Bronchial epithelial cell (primary cell): Measurements from ENCODE around the gene PLSCR2. TPM values are rescaled to one million over a fixed set of nuclear protein-coding genes. Genes with fewer than 3 reads are reported as not detected.
A peak's percentile ranks its signal among the peaks of the same experiment; 100 is the strongest.

Source experiments
- DNase-seq: peaks from one replicate; pipeline ENCODE4 v3.0.0-alpha.2; 2010; ENCODE audit warnings: low read depth
- FAIRE-seq: peaks from 2 replicates; lab custom pipeline; 2011; peaks lifted over from hg19 to GRCh38; lab: Jason Lieb, UNC
- H3K27me3 ChIP-seq: 2 replicates; pipeline ENCODE4 v1.5.1; 2011; ENCODE audit warnings: low read length; ENCODE audit not compliant: control insufficient read depth, insufficient read depth
- H3K36me3 ChIP-seq: 2 replicates; pipeline ENCODE4 v1.5.1; 2011; ENCODE audit warnings: low read length; ENCODE audit not compliant: control insufficient read depth, insufficient read depth
- H3K4me3 ChIP-seq: 2 replicates; pipeline ENCODE4 v1.5.1; 2011; ENCODE audit warnings: mild to moderate bottlenecking, low read depth, low read length, control low read depth
- total RNA-seq: library from RNA; depleted of rRNA; stranded (reverse); fragments of >200 nt; gene quantifications from 2 replicates; pipeline ENCODE4 v1.2.1, GENCODE V29; 2014
- TF ChIP-seq, protein P1 (sequence below): IDR thresholded peaks from 2 replicates; pipeline ENCODE4 v1.5.1; 2011; ENCODE audit warnings: mild to moderate bottlenecking, moderate library complexity, low read length, control low read depth, inconsistent platforms; ENCODE audit not compliant: insufficient read depth, severe bottlenecking

PLSCR2 gene
- total RNA-seq, 1 donor from 2014 or later: not detected

DNA sequence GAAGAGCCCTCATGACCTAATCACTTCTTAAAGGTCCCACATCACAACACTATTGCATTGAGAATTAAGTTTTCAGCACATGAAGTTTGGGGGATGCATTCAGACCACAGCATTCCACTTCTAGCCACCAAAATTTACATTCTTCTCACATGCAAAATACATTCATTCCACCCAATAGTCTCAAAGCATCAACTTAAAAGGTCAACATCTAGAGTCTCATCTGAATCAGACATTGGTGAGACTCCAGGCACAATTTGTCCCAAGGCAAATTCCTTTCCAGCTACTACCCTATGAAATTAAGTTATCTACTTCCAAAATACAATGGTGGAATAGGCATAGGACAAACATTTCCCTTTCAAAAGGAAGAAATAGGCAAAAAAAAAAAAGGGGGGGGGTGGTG lies 64.9 kb downstream of the PLSCR2 start:
- TF ChIP-seq, protein P1, sequence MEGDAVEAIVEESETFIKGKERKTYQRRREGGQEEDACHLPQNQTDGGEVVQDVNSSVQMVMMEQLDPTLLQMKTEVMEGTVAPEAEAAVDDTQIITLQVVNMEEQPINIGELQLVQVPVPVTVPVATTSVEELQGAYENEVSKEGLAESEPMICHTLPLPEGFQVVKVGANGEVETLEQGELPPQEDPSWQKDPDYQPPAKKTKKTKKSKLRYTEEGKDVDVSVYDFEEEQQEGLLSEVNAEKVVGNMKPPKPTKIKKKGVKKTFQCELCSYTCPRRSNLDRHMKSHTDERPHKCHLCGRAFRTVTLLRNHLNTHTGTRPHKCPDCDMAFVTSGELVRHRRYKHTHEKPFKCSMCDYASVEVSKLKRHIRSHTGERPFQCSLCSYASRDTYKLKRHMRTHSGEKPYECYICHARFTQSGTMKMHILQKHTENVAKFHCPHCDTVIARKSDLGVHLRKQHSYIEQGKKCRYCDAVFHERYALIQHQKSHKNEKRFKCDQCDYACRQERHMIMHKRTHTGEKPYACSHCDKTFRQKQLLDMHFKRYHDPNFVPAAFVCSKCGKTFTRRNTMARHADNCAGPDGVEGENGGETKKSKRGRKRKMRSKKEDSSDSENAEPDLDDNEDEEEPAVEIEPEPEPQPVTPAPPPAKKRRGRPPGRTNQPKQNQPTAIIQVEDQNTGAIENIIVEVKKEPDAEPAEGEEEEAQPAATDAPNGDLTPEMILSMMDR: no peak
- DNase-seq (peak; percentile 8), FAIRE-seq (no peak)

DNA sequence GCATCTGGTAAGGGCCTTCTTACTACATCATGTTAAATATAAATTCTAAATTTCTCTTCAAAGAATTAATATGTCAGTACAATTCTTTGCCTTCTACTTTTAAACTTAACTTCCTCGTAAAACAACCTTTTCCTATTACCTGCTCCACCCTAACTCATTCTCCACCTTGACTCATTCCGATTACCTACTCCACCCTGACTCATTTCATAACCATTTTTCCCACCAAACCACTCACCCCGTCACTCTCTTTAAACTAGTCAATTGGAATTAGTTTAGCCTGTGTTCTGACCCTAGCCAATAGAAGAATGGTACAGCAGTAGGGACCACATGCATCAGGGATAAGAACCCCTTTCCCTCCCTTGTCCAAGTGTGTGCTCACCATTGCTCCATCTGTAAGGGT lies 65.6 kb downstream of the PLSCR2 start:
- FAIRE-seq (no peak), DNase-seq (peak; percentile 41)
- Histone ChIP-seq H3K4me3 (no peak overlapping the region), H3K27me3 (no peaks in the 10 kb centered on the region), H3K36me3 (no peaks in the 10 kb centered on the region)
- TF ChIP-seq, protein P1: no peak

More for the DNA sequence above, 64.9 kb downstream of the PLSCR2 start:
- H3K4me3 ChIP-seq: no peak overlapping the region
- no peaks in the 10 kb centered on the region for H3K27me3 ChIP-seq
- H3K36me3 ChIP-seq: no peaks in the 10 kb centered on the region

DNA sequence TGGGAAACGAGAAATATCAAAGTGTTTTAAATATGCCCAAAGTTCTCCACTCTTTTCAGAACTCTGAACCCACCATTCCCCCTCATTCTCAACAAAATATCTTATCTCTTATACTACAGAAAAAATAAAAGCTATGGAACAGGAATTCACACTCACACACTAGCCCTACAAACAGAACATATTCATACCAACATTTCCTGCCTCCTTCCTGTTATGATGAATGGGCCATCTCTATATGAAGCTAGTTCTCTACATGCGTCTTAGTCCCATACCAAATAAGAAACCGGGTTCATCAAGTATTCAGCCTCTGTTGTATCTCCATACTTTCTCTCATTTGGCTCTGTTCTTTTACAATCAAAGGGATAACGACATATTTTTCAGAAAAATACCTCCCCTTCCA lies 72.6 kb downstream of the PLSCR2 start:
- TF ChIP-seq, protein P1: no peak
- FAIRE-seq: no peak
- no peaks in the 10 kb centered on the region for H3K27me3 ChIP-seq
- no peak overlapping the region for H3K4me3 ChIP-seq
- H3K36me3 ChIP-seq: no peaks in the 10 kb centered on the region
- DNase-seq: no peak

DNA sequence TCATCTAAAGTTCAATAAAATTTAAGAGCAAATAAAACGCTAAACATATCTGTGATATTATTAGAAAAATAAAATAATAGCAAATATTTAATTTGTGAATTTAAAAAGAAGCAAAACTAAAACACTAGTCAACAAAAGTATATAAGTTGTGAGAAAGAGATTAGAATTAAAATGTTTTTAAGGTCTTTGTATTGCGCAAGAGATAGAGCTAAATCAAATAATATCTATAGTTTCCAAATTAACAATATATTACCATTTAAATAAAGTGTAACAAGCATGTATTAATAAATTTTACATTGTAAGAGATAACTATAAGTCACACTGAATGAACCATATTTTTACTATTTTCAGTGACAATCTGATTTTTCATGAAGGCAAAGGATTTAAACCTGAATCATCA lies 74.2 kb downstream of the PLSCR2 start:
- FAIRE-seq: no peak
- TF ChIP-seq, protein P1: no peak

DNA sequence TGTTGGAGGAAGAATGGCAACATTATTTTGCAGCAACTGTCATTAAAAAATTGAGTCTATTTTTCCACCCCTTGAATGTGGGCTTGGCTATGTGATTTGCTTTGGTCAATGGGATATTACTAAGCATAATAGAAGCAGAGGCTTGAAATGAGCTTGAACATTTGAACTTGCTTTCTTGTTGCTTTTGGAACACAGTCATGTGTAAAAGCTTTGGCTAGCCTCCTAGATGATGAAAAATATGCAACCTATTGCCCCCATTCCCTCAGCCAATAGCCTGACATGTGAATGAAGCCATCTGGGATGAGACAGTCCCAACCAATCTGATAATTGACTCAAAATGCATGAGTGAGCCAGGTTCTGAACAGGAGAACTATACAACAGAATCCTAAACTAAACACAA lies 78.4 kb downstream of the PLSCR2 start:
- DNase-seq: no peak
- TF ChIP-seq, protein P1: no peak
- Histone ChIP-seq H3K36me3 (no peaks in the 10 kb centered on the region), H3K27me3 (peaks cover 3% of the 10 kb centered on the region), H3K4me3 (no peak overlapping the region)
- FAIRE-seq: no peak

More for the DNA sequence above, 74.2 kb downstream of the PLSCR2 start:
- H3K4me3 ChIP-seq: no peak overlapping the region
- no peaks in the 10 kb centered on the region for H3K36me3 ChIP-seq
- H3K27me3 ChIP-seq: no peaks in the 10 kb centered on the region
- DNase-seq: no peak
